GM08714 (cell line): ENCODE results near the gene IQSEC3.

ENCODE experiments used
- H3K4me3 ChIP-seq: fragments of 200-500 bp; sonication (Bioruptor generic); 2 replicates; pipeline ENCODE4 v1.5.1; 2014; ENCODE audit warnings: mild to moderate bottlenecking, low read length, inconsistent platforms
- ZNF274 ChIP-seq: IDR thresholded peaks from 2 replicates; pipeline ENCODE4 v1.6.1; 2012; ENCODE audit warnings: mild to moderate bottlenecking, low read depth, low read length

Gene IQSEC3

GRCh38 chr12:190881-191280 lies 124.3 kb downstream of the IQSEC3 start:
- no peak for TF ChIP-seq ZNF274
- no peak overlapping the region for H3K4me3 ChIP-seq

GRCh38 chr12:191541-191940 lies 125.0 kb downstream of the IQSEC3 start:
- H3K4me3 ChIP-seq: no peak overlapping the region
- TF ChIP-seq ZNF274: no peak

GRCh38 chr12:193261-193660 lies 126.7 kb downstream of the IQSEC3 start:
- H3K4me3 ChIP-seq: no peak overlapping the region
- no peak for TF ChIP-seq ZNF274

GRCh38 chr12:194276-194675 lies 127.7 kb downstream of the IQSEC3 start:
- H3K4me3 ChIP-seq: no peak overlapping the region
- TF ChIP-seq ZNF274: no peak

- no peak for TF ChIP-seq ZNF274
- H3K4me3 ChIP-seq: no peak overlapping the region
Observed at GRCh38 chr12:195156-195555, 128.6 kb downstream of the IQSEC3 start.

- H3K4me3 ChIP-seq: no peak overlapping the region
- TF ChIP-seq ZNF274: no peak
Observed at GRCh38 chr12:195951-196350, 129.4 kb downstream of the IQSEC3 start.

GRCh38 chr12:196436-196835 lies 129.9 kb downstream of the IQSEC3 start:
- no peak overlapping the region for H3K4me3 ChIP-seq
- no peak for TF ChIP-seq ZNF274

GRCh38 chr12:197347-197746 lies 130.8 kb downstream of the IQSEC3 start:
- no peak for TF ChIP-seq ZNF274

GRCh38 chr12:197911-198695 lies 131.5 kb downstream of the IQSEC3 start:
- no peak for TF ChIP-seq ZNF274

More at GRCh38 chr12:197347-197746, 130.8 kb downstream of the IQSEC3 start:
- H3K4me3 ChIP-seq: no peak overlapping the region

GRCh38 chr12:198705-199104 lies 132.1 kb downstream of the IQSEC3 start:
- TF ChIP-seq ZNF274: no peak
- H3K4me3 ChIP-seq: no peak overlapping the region

More at GRCh38 chr12:197911-198695, 131.5 kb downstream of the IQSEC3 start:
- H3K4me3 ChIP-seq: no peak overlapping the region

GRCh38 chr12:201361-201760 lies 134.8 kb downstream of the IQSEC3 start:
- H3K4me3 ChIP-seq: no peak overlapping the region
- TF ChIP-seq ZNF274: no peak

GRCh38 chr12:202081-202731 lies 135.6 kb downstream of the IQSEC3 start:
- no peak for TF ChIP-seq ZNF274
- no peak overlapping the region for H3K4me3 ChIP-seq

- no peak overlapping the region for H3K4me3 ChIP-seq
- no peak for TF ChIP-seq ZNF274
Observed at GRCh38 chr12:203074-203461, 136.5 kb downstream of the IQSEC3 start.

- TF ChIP-seq ZNF274: no peak
- H3K4me3 ChIP-seq: no peak overlapping the region
Observed at GRCh38 chr12:203462-204260, 137.1 kb downstream of the IQSEC3 start.
